K562 (cell line): ENCODE results near the gene MALSU1. TPM values are rescaled to one million over a fixed set of nuclear protein-coding genes. Genes with fewer than 3 reads are reported as not detected.

Experiments
- ATF7 ChIP-seq: fragments of 450-650 bp; IDR thresholded peaks from 2 replicates; pipeline ENCODE4 v1.7.1; 2014; ENCODE audit warnings: mild to moderate bottlenecking, moderate library complexity
- BRF1 ChIP-seq: IDR thresholded peaks from 3 replicates; pipeline ENCODE4 v1.6.1; 2011; ENCODE audit warnings: borderline replicate concordance, mild to moderate bottlenecking; ENCODE audit not compliant: insufficient read length; ENCODE audit errors: extremely low read depth
- CBFA2T3 ChIP-seq: fragments of 450-650 bp; IDR thresholded peaks from 2 replicates; pipeline ENCODE4 v1.6.1; 2017
- ERF ChIP-seq: fragments of 450-650 bp; formaldehyde crosslinking; IDR thresholded peaks from 2 replicates; pipeline ENCODE4 v1.4.0; 2020; ENCODE audit warnings: mild to moderate bottlenecking, mixed read lengths
- ESRRB ChIP-seq: fragments of 250-450 bp; sonication (Bioruptor Pico); IDR thresholded peaks from 2 replicates; pipeline ENCODE4 v1.5.0; 2020; ENCODE audit warnings: mild to moderate bottlenecking, moderate library complexity, borderline replicate concordance
- FOXA1 ChIP-seq: fragments of 450-650 bp; IDR thresholded peaks from 2 replicates; pipeline ENCODE4 v1.6.1; 2016; ENCODE audit warnings: mild to moderate bottlenecking, borderline replicate concordance
- FOXP1 ChIP-seq: sonication (generic); formaldehyde crosslinking; IDR thresholded peaks from 2 replicates; pipeline ENCODE4 v1.8.0; 2022; ENCODE audit warnings: mild to moderate bottlenecking, missing genetic modification reagents
- GABPB1 ChIP-seq: sonication (generic); formaldehyde crosslinking; IDR thresholded peaks from 2 replicates; pipeline ENCODE4 v1.8.0; 2022; ENCODE audit warnings: mild to moderate bottlenecking, missing genetic modification reagents
- GATAD2A ChIP-seq: fragments of 450-650 bp; IDR thresholded peaks from 2 replicates; pipeline ENCODE4 v1.6.1; 2017
- HCFC1 ChIP-seq: IDR thresholded peaks from 2 replicates; pipeline ENCODE4 v1.6.1; 2012; ENCODE audit warnings: low read depth, low read length, improper control_type of control experiment
- HDAC1 ChIP-seq, 2 experiments: fragments of 450-650 bp; IDR thresholded peaks; 2 replicates each; pipeline ENCODE4 v1.6.1; 2016 to 2017; ENCODE audit warnings: inconsistent platforms in 1 of 2, mild to moderate bottlenecking in 1 of 2, moderate library complexity in 1 of 2
- HDAC2 ChIP-seq: fragments of 450-650 bp; IDR thresholded peaks from 2 replicates; pipeline ENCODE4 v1.6.1; 2016; ENCODE audit warnings: mild to moderate bottlenecking
- HMGN3 ChIP-seq: IDR thresholded peaks from 2 replicates; pipeline ENCODE4 v1.6.1; 2011; ENCODE audit warnings: borderline replicate concordance, low read depth, mild to moderate bottlenecking, mixed read lengths, low read length; ENCODE audit not compliant: insufficient read length; ENCODE audit errors: extremely low read depth
- ILK ChIP-seq: fragments of 450-650 bp; IDR thresholded peaks from 2 replicates; pipeline ENCODE4 v1.6.1; 2016; ENCODE audit warnings: missing genetic modification characterization, low read depth, mild to moderate bottlenecking, missing compliant biosample characterization, moderate library complexity, borderline replicate concordance
- KAT7 ChIP-seq: sonication (generic); formaldehyde crosslinking; IDR thresholded peaks from 2 replicates; pipeline ENCODE4 v1.8.0; 2022; ENCODE audit warnings: missing genetic modification reagents, mild to moderate bottlenecking, borderline replicate concordance
- KAT8 ChIP-seq: fragments of 450-650 bp; IDR thresholded peaks from 2 replicates; pipeline ENCODE4 v1.6.1; 2016; ENCODE audit warnings: low read depth, mild to moderate bottlenecking
- LCOR ChIP-seq: sonication (generic); formaldehyde crosslinking; IDR thresholded peaks from 2 replicates; pipeline ENCODE4 v1.8.0; 2022; ENCODE audit warnings: mild to moderate bottlenecking, missing genetic modification reagents
- NBN ChIP-seq: fragments of 450-650 bp; IDR thresholded peaks from 2 replicates; pipeline ENCODE4 v1.6.1; 2016; ENCODE audit warnings: low read depth, mild to moderate bottlenecking
- NELFE ChIP-seq: IDR thresholded peaks from 2 replicates; pipeline ENCODE4 v1.6.1; 2011; ENCODE audit warnings: mild to moderate bottlenecking; ENCODE audit not compliant: insufficient read depth, insufficient read length
- NFIC ChIP-seq: fragments of 450-650 bp; IDR thresholded peaks from 2 replicates; pipeline ENCODE4 v1.6.1; 2017; ENCODE audit warnings: mild to moderate bottlenecking, inconsistent platforms
- NFIX ChIP-seq: fragments of 250-450 bp; sonication (Bioruptor Pico); IDR thresholded peaks from 2 replicates; pipeline ENCODE4 v1.4.0; 2020; ENCODE audit warnings: low read depth, mild to moderate bottlenecking, moderate library complexity
- NR2C1 ChIP-seq, 2 experiments: fragments of 450-650 bp; IDR thresholded peaks; 2 replicates each; pipeline ENCODE4 v1.6.1; 2017; ENCODE audit warnings: mild to moderate bottlenecking in 2 of 2, antibody characterized with exemption in 1 of 2, inconsistent platforms in 1 of 2, missing compliant biosample characterization in 1 of 2, missing genetic modification characterization in 1 of 2
- NR2C2 ChIP-seq, 2 experiments: fragments of 200-800 bp in 1 of 2; sonication (Bioruptor generic) in 1 of 2; sonication (generic) in 1 of 2; formaldehyde crosslinking in 1 of 2; IDR thresholded peaks; 2 replicates each; pipeline versions ENCODE4 v1.6.1 to v1.8.0; 2016 to 2022; ENCODE audit warnings: mild to moderate bottlenecking in 1 of 2, missing compliant biosample characterization in 1 of 2, missing genetic modification characterization in 1 of 2, missing genetic modification reagents in 1 of 2
- PML ChIP-seq: IDR thresholded peaks from 2 replicates; pipeline ENCODE4 v1.6.1; 2012; ENCODE audit warnings: low read length, inconsistent platforms
- PTTG1 ChIP-seq: fragments of 450-650 bp; IDR thresholded peaks from 2 replicates; pipeline ENCODE4 v1.6.1; 2016; ENCODE audit warnings: low read depth, mild to moderate bottlenecking, missing genetic modification characterization, missing compliant biosample characterization
- RFX1 ChIP-seq: fragments of 450-650 bp; IDR thresholded peaks from 2 replicates; pipeline ENCODE4 v1.6.1; 2016; ENCODE audit warnings: mild to moderate bottlenecking, moderate library complexity
- RNF2 ChIP-seq: sonication (generic); IDR thresholded peaks from 2 replicates; pipeline ENCODE4 v1.6.1; 2016
- YBX1 ChIP-seq: fragments of 450-650 bp; IDR thresholded peaks from 2 replicates; pipeline ENCODE4 v1.7.1; 2016; ENCODE audit warnings: mild to moderate bottlenecking
- ZKSCAN8 ChIP-seq: fragments of 200-800 bp; sonication (Bioruptor generic); IDR thresholded peaks from 2 replicates; pipeline ENCODE4 v1.6.1; 2016; ENCODE audit warnings: missing genetic modification characterization, missing compliant biosample characterization
- ZNF174 ChIP-seq: fragments of 250-450 bp; sonication (Bioruptor Pico); IDR thresholded peaks from 2 replicates; pipeline ENCODE4 v1.4.0; 2020; ENCODE audit warnings: mild to moderate bottlenecking
- ZNF212 ChIP-seq: fragments of 450-650 bp; formaldehyde crosslinking; IDR thresholded peaks from 2 replicates; pipeline ENCODE4 v1.4.0; 2020; ENCODE audit warnings: mild to moderate bottlenecking
- ZNF766 ChIP-seq: fragments of 200-800 bp; sonication (Bioruptor generic); conservative IDR thresholded peaks from 2 replicates; pipeline ENCODE4 v1.6.1; 2016; ENCODE audit warnings: missing genetic modification characterization, missing compliant biosample characterization
- ZNF778 ChIP-seq: fragments of 450-650 bp; formaldehyde crosslinking; IDR thresholded peaks from 2 replicates; pipeline ENCODE4 v1.4.0; 2020; ENCODE audit warnings: mild to moderate bottlenecking, moderate library complexity
- ZSCAN29 ChIP-seq: fragments of 450-650 bp; IDR thresholded peaks from 2 replicates; pipeline ENCODE4 v1.6.1; 2017
- polyA plus RNA-seq, 8 experiments: library from polyadenylated mRNA; depleted of rRNA in 4 of 8; stranded (reverse) in 5 of 8; unstranded in 3 of 8; fragments of >200 nt; fragmentation: Nextera tagmentation in 2 of 8; fragmentation: Illumina TruSeq in 1 of 8; extraction: Ambion mirVana in 2 of 8; extraction: Trizol in 1 of 8; gene quantifications; 2 replicates each; pipeline versions ENCODE4 v1.2.1 to v1.2.3, GENCODE V29; 2011 to 2014; ENCODE audit warnings: inconsistent platforms in 1 of 8, missing spikeins in 1 of 8
- total RNA-seq, 7 experiments: library from RNA; depleted of rRNA in 6 of 7; stranded (reverse); fragments of >200 nt in 6 of 7; fragmentation: Illumina TruSeq in 2 of 7; extraction: Trizol in 2 of 7; gene quantifications; 2 replicates each; pipeline versions ENCODE4 v1.2.1 to v1.2.3, GENCODE V29; 2011 to 2021; ENCODE audit warnings: low replicate concordance in 1 of 7

MALSU1 gene
- total and polyA plus RNA-seq, 9 of the 15 experiments (the other 6 are each of a cell fraction or from before 2014, with no cell fraction given) = 12.3 to 308 (median 81.2) TPM

DNA sequence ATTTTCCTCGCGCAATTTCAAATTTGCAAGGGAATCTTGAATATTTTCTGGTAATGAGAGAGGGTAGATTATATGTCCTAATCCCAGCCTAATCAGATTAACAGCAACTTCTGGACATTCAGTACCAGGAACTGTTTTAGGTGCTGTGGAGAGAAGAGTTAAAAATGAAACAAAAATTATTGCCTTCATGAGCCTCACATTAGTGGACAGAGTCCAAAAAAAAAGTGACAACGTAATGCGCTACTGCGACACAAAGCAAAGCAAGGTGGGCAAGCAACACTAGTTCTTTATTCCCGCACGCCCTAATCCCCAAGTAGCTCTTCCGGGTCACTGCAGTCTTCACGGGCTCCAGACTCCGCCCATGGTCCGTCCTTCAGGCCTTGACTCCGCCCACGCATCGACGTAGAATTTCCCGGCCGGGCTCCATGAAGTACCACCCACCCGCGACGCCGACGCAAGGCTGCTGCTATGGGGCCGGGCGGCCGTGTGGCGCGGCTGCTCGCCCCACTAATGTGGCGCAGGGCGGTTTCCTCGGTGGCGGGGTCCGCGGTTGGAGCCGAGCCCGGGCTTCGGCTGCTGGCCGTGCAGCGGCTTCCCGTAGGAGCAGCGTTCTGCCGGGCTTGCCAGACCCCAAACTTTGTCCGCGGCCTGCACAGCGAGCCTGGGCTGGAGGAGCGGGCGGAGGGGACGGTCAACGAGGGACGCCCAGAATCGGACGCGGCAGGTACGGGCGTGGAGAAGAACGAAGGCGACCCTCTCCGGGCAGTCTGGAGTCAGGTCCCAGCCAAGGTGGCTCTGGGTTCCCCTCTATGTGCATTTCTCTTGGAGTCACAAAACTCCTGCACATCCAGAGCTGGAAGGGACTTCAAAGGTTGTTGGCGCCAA lies at the start of gene MALSU1 (continued):
- TF ChIP-seq KAT8 (no peak), PML (peak; percentile 70; the same call in 1 of the 2 replicates), GATAD2A (no peak), PTTG1 (tag) (peak; percentile 60; the same call in 1 of the 2 replicates), LCOR (CRISPR knock-in tag) (no peak), HDAC1 (IDR thresholded peaks at IDR 0.05) (peak in 1 of 2 experiments; percentile 96; a peak in 2 of 4 replicates), BRF1 (no peak), HMGN3 (peak; percentile 87), FOXP1 (CRISPR knock-in tag) (0 out of 2 replicates have a peak, but pooled peaks have one; percentile 31), ATF7 (peak; percentile 80), NFIC (no peak; the same call in 1 of the 2 replicates), YBX1 (no peak), ERF (CRISPR knock-in tag) (peak; percentile 51; the same call in 1 of the 2 replicates), NR2C1 (IDR thresholded peaks at IDR 0.05) (peak; percentile 98), NR2C1 (tag; IDR thresholded peaks at IDR 0.05) (peak; percentile 98), ILK (tag) (no peak), ZNF212 (CRISPR knock-in tag) (no peak), CBFA2T3 (no peak), GABPB1 (CRISPR knock-in tag) (peak; percentile 97), RFX1 (peak; percentile 48), HDAC2 (no peak), FOXA1 (no peak), ZSCAN29 (no peak), NR2C2 (CRISPR knock-in tag; IDR thresholded peaks at IDR 0.05) (peak; percentile 98), NR2C2 (tag; IDR thresholded peaks at IDR 0.05) (peak; percentile 99), KAT7 (peak; percentile 68; the same call in 1 of the 2 replicates), ESRRB (no peak), HCFC1 (peak; percentile 78), NELFE (no peak), NBN (peak; percentile 71), RNF2 (peak; percentile 32; the same call in 1 of the 2 replicates), ZNF778 (CRISPR knock-in tag) (no peak), ZNF174 (CRISPR knock-in tag) (no peak), NFIX (CRISPR knock-in tag) (no peak), ZNF766 (CRISPR knock-in tag) (peak; percentile 90; the same call in 1 of the 2 replicates), ZKSCAN8 (0 out of 2 replicates have a peak, but pooled peaks have one; percentile 51)
